GM21576 (cell line): ENCODE data around the gene PLEK2.
"Not testable (repeated sequence)": the region's sequence is repeated elsewhere in the genome, so short reads cannot be mapped to it uniquely, and the experiment has no call there.

Source experiments
- ATAC-seq: cut with Tn5 transposase; IDR thresholded peaks from one replicate; pipeline ENCODE4 v1.9.1; 2021; ENCODE audit warnings: mild to moderate bottlenecking, moderate library complexity; ENCODE audit not compliant: unreplicated experiment

Gene PLEK2

DNA sequence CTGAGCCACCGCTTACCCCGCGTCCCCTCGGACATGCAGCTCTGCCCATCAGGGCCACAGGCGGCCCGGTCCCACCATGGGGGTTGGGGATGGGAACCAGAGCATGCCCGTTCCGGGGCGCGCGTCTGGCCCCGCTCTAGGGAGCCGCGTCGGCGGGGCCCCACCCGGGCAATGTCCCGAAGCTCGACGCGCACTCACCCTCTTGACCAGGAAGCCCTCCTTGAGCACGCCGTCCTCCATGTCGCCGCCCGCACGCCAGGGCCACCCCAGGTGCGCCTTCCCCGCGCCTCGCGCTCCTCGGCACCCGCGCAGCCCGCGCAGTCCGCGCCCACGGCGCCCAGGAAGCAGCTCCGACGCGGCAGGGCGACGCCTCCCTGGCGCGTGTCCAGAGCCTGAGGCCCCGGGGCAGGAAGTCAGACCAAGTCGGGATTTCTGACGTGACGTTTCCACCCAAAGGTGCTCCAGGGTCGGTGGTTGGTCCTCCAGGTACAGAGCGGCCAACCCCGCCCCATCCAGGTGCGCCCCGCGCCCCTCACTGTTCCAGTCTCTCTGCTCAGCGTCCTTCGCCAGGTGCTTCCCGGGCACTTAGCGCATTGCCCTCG, at the start of gene PLEK2:
Gene PLEK2, minus strand, starts transcription at position 346 of the 602 bp plus-strand sequence. Its CDS starts 106 bp downstream, at position 240.
- no peak for ATAC-seq

DNA sequence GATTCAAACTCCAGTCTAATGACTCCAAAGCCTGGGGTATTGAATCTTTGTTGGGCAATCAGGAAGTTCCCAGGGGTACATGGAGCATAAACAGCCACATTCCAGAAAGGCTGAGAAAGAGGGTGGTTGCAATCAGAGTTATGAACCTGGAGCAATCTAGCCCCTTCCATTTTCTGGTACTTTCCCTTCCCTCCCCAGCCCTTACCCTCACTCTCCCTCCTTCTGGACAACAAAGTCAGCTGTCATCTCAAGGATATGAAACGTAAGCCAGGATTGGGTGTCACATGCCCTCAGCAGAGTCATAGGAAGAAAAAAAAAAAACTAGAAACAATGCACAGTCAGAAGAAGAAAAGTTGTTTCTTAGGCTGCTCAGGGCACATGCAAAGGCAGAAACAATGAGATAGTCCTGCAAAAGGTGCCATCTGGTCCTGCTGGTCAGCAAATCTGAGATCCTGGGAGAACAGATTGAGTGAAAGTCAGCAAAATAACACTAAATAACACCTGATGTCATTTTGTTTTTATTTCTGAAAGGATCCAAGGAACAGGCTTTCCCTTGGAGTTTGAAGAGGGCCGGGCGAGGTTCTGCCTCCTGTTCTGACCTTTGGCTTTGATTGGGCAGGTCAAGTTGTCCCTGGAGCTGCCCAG, 49.5 kb upstream of the PLEK2 start:
- ATAC-seq, result no peak

DNA sequence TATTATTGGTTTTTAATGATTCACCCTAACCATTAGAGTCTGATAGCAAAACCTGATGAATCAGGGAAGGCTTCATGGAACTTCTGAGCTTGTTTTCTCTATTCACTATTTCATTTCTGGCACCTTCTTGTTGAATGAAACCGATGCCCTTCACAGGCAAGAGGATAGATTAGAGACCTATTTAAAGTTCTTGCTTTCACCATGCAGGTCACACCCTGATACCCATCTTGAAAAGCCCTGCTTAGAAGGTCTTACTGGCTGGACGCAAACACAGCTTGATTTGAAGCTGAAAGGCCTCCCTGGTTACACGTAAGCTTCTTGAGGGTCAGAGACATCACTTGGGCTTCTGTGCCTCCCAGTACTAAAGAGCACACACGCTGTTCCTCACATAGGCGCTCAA, 47.4 kb upstream of the PLEK2 start:
- ATAC-seq, result no peak

DNA sequence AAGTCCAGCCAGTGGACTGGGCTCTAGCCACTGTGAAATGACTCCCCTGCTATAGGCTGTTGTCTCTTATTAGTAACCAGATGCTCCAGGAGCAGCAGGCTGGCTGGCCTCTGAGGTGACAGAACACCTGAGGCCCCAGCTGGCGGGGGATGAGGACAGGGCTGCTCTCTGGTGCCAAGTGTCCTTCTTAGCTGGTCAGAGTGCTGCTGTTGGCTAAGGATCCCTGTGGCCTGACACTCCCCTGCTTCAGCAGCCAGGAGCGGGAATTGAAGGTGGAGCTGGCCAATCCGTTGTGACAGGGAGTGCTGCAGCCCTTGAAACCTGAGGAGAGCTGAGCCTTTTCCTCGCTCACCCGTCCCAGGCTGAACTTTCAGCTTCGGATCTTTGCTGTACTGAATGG, 45.8 kb upstream of the PLEK2 start:
- ATAC-seq, result no peak

DNA sequence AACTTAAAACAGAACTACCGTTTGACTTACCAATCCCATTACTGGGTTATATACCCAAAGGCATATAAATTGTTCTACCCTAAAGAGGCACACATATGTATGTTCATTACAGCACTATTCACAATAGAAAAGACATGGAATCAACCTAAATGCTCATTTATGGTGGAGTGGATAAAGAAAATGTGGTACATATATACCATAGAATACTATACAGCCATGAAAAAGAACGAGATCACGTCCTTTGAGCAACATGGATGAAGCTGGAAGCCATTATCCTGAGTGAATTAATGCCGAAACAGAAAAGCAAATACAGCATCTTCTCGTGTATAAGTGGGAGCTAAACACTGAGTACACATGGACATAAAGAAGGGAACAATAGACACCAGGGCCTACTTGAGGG, 44.8 kb upstream of the PLEK2 start:
- no peak for ATAC-seq

- ATAC-seq, result no peak
These were observed 41.8 kb upstream of the PLEK2 start for GRCh38 chr14:67453575-67454300.

DNA sequence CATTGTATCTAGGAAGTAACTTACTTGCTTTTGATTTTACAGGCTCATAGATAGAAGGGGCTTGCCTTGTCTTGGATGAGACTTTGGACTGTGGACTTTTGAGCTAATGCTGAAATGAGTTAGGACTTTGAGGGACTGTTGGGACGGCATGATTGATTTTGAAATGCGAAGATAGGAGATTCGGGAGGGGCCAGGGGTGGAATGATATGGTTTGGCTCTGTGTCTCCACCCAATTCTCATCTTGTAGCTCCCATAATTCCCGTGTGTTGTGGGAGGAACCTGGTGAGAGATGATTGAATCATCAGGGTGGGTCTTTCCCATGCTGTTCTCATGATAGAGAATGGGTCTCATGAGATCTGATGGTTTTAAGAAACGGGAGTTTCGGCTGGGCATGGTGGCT, 39.7 kb upstream of the PLEK2 start:
- ATAC-seq, result not testable (repeated sequence)

DNA sequence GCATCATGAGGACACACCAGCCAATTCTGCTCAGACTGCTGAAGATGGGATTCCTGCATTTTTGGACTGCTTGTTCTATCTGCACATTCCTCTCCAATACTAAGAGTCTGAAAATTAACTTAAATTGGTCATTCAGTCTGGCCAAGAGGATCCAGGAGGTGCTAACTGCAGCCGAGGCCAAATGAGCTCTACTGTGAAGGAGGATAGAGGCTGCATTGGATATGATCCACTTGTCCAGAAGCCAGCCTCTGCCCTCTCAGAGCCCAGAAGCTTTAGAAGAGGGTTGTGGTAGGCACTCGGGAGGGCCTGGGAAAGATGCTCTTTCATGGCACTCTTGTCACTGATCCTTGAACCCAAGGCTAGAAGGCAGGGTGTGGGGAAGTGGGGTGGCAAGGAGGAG, 37.1 kb upstream of the PLEK2 start:
- ATAC-seq, result no peak

GRCh38 chr14:67447033-67447381, 35.0 kb upstream of the PLEK2 start:
- no peak for ATAC-seq

GRCh38 chr14:67446371-67447032, 34.5 kb upstream of the PLEK2 start:
- no peak for ATAC-seq

DNA sequence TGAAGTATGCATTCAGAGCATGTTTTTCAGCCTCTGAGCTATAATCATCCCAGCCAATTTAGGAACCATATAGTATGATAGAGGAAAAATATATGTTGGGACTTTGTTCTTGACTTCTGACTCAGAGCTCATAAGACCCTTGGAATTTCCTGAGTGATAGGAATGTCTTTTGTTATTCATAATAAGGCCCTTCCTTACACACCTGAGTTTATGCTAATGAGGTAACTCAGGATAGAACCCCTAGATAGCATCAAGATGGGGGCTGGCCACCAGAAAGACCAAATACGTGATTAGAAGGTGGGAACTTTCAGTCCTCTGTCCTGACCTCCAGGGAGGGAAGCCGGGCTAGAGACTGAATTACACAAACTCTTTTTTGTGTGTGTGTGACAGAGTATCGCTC, 32.4 kb upstream of the PLEK2 start:
- ATAC-seq, result no peak

GRCh38 chr14:67442139-67442906, 30.4 kb upstream of the PLEK2 start:
- ATAC-seq, result no peak

DNA sequence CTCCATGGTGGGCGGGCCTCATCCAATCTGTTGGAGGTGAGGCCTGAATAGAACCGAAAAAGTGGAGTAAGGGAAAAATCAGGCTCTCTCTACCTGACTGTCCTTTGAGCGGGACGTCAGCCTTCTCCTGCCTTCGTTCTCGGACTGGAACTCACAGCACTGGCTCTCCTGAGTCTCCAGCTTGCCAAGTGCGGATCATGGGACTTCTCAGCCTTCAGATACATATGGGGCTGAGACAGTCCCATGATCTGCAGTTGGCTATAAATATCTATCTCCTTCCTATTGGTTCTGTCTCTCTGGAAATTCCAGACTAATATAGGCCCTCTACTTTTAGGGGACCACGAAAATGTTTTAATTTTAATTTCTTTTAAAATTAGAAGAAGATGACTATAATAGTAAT, 29.7 kb upstream of the PLEK2 start:
- no peak for ATAC-seq

- ATAC-seq, result no peak
These were observed 29.3 kb upstream of the PLEK2 start for GRCh38 chr14:67441256-67441655.

GRCh38 chr14:67440513-67440912, 28.5 kb upstream of the PLEK2 start:
- ATAC-seq, result no peak

DNA sequence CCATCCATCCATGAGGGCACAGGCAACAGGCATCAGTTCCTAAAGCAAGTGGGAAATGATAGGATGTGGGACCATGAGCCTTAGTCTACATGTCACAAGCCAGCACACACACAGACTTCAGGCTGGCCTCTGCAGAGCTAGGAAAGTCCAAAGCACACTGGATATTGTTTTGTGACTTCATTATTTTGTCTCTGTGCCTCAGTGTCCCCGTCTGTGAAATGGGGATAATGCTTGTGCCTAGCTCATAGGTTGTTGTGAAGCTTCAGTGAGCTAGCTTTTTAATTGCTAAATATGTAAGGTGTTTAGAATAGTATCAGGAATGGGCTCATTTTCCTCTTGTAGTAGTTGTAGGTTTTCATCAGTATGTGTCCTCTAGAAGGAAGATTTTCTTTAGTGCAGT, 27.0 kb upstream of the PLEK2 start:
- ATAC-seq, result no peak

DNA sequence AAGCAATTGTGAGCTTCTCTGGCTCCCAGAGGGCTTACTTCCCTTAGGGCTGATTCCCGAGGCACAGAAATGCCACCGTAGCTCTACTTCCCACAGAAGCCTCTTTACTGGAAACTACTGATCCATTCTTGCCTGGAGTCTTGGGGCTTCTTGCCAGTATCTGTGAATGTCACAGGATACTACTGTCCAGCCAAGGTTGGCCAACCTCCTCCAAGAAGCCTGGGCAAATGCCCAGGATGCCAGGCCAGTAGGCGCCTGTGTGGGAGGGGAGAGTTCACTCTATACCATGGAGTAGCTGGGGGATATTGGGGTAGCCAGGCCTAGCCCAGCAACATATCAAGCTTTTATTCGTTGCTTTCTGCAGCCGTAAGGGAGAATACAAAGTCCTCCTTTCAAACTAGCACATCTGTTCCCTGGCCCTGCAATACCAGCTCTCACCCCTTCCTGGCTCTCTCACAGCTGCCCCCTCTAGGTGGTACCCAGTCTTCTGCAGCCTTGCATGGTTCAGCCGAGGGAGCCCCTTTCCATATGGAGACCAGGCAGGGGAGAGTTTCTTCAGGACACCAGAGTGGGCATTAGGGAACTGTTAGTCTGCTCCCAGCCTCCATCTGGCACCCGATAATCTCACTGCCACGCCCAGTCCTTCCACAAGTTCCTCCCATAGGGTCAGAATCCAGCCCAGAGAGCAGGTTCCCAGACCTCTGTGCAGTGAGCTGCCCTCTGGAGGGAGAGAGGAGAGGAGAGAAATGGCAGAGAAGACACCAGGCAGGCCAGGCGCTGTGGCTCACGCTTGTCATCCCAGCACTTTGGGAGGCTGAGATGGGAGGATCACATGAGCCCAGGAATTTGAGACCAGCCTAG, 24.3 kb upstream of the PLEK2 start:
- ATAC-seq, result no peak

- no peak for ATAC-seq
These were observed 23.6 kb upstream of the PLEK2 start for GRCh38 chr14:67435603-67436002.

GRCh38 chr14:67432050-67432564, 20.1 kb upstream of the PLEK2 start:
- ATAC-seq, result no peak
